Aortic smooth muscle cell (primary cell): ENCODE data around the gene MMEL1. TPM values are rescaled to one million over a fixed set of nuclear protein-coding genes. Genes with fewer than 3 reads are reported as not detected.

Experiments
- total RNA-seq: library from RNA; depleted of rRNA; stranded (reverse); fragments of >200 nt; gene quantifications from 2 replicates; pipeline ENCODE4 v1.2.3, GENCODE V29; 2014

Gene MMEL1, protein sequence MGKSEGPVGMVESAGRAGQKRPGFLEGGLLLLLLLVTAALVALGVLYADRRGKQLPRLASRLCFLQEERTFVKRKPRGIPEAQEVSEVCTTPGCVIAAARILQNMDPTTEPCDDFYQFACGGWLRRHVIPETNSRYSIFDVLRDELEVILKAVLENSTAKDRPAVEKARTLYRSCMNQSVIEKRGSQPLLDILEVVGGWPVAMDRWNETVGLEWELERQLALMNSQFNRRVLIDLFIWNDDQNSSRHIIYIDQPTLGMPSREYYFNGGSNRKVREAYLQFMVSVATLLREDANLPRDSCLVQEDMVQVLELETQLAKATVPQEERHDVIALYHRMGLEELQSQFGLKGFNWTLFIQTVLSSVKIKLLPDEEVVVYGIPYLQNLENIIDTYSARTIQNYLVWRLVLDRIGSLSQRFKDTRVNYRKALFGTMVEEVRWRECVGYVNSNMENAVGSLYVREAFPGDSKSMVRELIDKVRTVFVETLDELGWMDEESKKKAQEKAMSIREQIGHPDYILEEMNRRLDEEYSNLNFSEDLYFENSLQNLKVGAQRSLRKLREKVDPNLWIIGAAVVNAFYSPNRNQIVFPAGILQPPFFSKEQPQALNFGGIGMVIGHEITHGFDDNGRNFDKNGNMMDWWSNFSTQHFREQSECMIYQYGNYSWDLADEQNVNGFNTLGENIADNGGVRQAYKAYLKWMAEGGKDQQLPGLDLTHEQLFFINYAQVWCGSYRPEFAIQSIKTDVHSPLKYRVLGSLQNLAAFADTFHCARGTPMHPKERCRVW
- total RNA-seq: 0.40 and 0.75 TPM in 2 replicates

DNA sequence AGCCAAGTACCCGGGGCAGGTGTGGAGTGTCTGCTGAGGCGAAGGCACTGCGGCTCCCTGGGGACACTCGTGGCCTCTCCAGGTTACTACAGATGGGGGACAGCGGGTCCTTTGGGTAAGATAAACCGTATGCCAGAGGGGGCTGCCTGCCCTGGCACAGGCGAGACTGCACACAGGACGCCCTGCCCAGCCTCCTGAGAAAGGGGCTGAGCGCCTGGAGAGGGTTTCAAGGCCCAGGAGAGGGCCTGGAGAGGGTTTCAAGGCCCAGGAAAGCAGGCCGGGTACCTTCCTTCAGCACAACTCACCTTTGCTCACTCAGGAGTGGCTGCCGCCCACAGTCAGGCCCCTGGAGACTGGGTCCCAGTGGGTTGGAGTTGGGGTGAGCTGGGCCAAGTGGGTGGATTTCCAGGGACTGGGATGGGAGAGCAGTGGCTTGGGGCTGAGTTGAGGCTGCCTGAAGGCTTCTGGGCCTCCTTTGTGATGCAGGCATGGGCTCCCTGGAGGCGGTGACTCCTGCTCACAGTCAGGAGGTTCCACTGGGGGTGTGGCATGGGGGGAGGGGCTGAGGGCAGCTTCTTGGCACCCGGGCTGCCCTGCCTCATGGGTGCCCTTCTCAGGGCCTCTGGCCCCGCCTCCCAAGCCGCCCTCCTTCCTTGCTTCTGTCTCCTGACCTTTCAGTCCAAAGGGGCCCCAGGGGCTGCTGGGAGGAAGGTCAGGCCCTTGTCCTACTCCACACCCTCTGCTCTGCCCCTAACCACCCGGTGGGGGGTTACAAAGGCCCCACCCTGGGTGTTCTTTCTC lies at the start of gene MMEL1:
Gene MMEL1, minus strand, starts transcription at position 456 of the 801 bp plus-strand sequence. CDS start 3,532 bp downstream, outside the sequence.

GRCh38 chr1:2586154-2587070 lies 46.4 kb downstream of the MMEL1 start, which contains the start of gene PRXL2B:
PRXL2B (plus strand) TSS chr1:2586777; CDS start chr1:2586886, 109 bp downstream.

DNA sequence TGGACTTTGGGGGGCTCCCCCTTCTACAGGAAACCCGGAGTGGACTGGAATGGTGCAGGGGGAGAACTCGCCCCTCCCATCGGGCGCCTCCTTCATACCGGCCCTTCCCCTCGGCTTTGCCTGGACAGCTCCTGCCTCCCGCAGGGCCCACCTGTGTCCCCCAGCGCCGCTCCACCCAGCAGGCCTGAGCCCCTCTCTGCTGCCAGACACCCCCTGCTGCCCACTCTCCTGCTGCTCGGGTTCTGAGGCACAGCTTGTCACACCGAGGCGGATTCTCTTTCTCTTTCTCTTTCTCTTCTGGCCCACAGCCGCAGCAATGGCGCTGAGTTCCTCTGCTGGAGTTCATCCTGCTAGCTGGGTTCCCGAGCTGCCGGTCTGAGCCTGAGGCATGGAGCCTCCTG lies 76.5 kb downstream of the MMEL1 start, which contains the start of gene TNFRSF14:
Gene TNFRSF14, plus strand, starts transcription at position 95 of the 401 bp plus-strand sequence. Its CDS starts 294 bp downstream, at position 389.

Other genes with a start within 250 kb of the MMEL1 start
- gene MORN1, start 241.5 kb downstream of the MMEL1 start, total RNA-seq: 6.2 and 7.5 TPM in 2 replicates
- 94.7 and 122 TPM in 2 replicates for gene RER1, start 241.2 kb downstream of the MMEL1 start, total RNA-seq
- 28.4 and 28.8 TPM in 2 replicates for gene PEX10, start 220.5 kb downstream of the MMEL1 start, total RNA-seq
- 3.2 and 5.9 TPM in 2 replicates for gene PLCH2, start 156.7 kb downstream of the MMEL1 start, total RNA-seq
- gene PANK4, start 106.4 kb downstream of the MMEL1 start, total RNA-seq: 16.4 and 20.5 TPM in 2 replicates
- 0.06 TPM in 1 of 2 replicates, not detected in the other for gene HES5, start 102.8 kb downstream of the MMEL1 start, total RNA-seq
- 25.8 and 26.2 TPM in 2 replicates for gene TNFRSF14, start 76.6 kb downstream of the MMEL1 start, total RNA-seq
- gene PRXL2B, start 46.2 kb downstream of the MMEL1 start, total RNA-seq: 10.9 and 11.1 TPM in 2 replicates
- under 0.01 and 0.12 TPM in 2 replicates for gene TTC34, start 168.7 kb upstream of the MMEL1 start, total RNA-seq